NCI-H345 treated with DMSO at 0.1 percent for 48 hours (cell line): ENCODE results near the gene AURKAIP1.

ENCODE experiments used
- DNase-seq: peaks from one replicate; lab custom pipeline; 2025; ENCODE audit not compliant: unreplicated experiment; lab: John Stamatoyannopoulos, UW

The AURKAIP1 gene

GRCh38 chr1:1348420-1349255 lies 26.4 kb downstream of the AURKAIP1 start:
- no peak for DNase-seq

DNA sequence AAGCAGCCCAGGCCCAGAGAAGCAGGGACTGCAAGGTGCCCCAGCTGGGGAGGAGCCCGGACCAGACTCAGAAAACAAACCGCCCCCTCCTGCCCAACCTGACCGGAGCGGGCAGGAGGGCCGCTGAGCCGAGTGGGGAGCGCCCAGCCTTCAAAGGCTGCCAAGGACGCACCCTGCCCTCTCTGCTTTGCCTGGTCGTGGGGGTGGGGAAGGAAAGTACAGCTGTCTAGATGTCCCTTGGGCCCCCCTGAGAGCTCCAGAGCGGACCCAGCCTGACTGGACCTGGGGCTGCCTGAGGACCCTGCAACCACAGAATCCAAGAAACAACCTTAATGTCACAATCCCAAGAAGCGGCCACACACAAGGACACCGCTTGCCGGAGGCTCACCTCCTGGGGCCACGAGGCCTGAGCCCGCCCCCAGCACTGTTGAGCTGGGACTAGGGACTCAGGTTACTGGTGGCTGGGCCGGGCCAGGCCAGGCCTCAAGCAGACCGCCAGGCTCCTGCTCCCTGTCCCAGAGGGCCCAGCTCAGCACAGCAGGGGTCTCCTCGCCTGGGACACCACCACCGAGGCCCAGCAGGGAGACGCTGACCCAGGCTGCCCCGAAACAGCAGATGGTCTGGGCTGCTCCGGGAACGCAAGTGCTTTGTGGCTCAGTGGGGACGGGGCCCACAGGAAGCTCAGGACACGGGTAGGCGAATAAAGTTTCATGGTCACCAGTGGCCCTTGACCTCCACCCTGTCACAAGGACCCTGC lies 27.2 kb downstream of the AURKAIP1 start:
- DNase-seq: no peak

GRCh38 chr1:1347026-1347595 lies 27.9 kb downstream of the AURKAIP1 start:
- DNase-seq: no peak

GRCh38 chr1:1346501-1346890 lies 28.5 kb downstream of the AURKAIP1 start:
- no peak for DNase-seq

DNA sequence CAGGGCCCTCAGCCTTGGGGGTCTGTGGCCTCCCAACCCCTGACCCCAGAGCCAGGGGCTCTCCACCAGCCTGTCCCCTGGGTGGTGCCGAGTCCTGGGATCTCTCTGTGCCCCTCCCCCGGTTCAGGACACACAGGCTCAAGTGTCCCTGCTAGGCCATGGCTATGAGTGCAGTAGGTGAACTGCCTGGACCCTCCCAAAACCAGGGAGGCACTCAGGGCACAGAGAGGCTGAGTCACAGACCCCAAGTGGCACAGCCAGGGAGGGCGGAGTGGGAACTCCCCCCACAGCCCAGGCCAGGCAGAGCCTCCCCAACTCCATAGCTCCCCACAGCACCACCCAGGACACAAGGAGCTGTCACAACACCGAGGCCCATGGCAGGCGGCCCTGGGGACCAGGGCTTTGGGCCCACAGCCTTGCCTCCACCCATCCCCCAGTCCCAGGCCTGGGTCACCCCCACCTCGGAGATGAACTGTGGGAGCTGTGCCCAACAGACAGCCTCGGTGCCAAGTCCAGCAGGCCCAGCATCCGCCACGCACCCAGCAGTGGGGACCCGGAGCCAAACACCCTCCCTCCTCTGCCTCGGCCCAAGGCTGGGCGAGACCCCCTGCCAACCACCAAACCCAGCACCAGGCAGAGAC lies 29.0 kb downstream of the AURKAIP1 start:
- no peak for DNase-seq

DNA sequence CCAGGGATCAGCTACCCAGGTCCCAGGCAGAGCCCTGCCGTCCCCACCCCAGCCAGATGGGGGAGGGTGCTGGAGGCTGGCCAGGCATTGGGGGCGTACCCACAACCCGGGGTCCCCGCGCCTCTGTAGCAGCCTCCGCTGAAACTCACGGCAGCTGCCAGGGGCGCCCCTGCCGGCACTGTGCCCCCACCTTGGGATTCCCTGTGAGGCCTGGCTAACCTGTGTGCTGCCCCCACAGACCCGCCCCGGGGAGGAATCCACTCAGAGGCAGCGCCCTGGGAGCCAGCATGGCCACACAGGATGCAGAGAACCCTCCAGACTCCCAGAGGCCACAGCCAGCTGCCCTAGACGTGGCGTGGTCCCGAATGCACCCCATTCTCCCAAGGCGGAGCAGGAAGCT lies 29.6 kb downstream of the AURKAIP1 start:
- DNase-seq: no peak

- no peak for DNase-seq
Observed at GRCh38 chr1:1344655-1345361, 30.2 kb downstream of the AURKAIP1 start.

- DNase-seq: no peak
Observed at GRCh38 chr1:1343811-1344421, 31.1 kb downstream of the AURKAIP1 start.

GRCh38 chr1:1342584-1343115 lies 32.4 kb downstream of the AURKAIP1 start:
- no peak for DNase-seq

DNA sequence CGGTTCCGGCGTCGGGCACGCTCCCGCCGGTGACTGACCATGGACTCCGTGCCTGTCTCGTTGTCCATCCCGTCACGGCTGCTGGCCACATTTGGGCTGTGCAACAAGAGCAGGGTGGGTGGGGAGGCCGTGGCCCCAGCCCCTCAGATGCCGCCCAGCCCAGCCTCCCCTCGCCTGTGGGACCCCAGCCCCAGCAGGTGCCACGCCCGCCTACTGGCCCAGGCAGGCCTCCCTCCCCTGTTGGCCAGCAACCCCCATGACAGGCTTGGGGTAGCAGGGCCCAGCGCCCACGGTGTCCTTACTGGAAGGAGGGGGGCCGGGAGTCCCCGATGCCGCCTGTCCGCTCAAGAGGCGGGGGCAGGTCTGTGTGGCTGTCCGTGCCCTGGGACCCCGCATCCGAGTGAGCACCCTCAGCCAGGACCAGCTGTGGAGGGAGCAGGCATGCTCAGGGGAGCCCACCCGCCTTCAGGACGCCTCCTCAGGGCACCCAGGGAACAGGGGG lies 32.9 kb downstream of the AURKAIP1 start:
- DNase-seq: no peak

GRCh38 chr1:1341549-1342021 lies 33.4 kb downstream of the AURKAIP1 start:
- DNase-seq: no peak

DNA sequence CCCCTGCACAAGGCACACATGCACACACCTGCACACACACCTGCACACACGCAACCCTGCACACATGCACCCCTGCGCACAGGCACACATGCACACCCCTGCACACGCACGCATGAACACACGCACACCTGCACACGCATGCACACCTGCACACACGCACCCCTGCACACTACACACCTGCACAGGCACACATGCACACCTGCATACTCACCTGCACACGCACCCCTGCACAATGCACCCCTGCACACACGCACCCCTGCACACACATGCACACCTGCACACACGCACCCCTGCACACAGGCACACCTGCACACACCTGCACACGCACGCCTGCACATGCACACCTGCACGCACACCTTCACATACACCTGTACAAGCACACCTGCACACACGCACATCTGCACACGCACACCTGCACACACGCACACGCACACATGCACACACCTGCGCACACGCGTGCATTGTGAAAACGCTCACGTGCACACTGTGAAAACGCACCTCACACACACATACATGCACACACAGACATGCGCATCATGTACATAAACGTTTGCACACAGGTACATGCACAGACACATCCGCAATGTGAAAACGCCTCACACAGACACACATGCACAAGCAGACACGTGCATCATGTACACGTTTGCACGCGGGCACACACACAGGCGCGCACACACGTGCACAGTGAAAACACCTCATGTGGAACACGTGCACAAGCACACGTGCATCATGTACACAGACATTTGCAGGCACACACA lies 34.0 kb downstream of the AURKAIP1 start:
- no peak for DNase-seq

DNA sequence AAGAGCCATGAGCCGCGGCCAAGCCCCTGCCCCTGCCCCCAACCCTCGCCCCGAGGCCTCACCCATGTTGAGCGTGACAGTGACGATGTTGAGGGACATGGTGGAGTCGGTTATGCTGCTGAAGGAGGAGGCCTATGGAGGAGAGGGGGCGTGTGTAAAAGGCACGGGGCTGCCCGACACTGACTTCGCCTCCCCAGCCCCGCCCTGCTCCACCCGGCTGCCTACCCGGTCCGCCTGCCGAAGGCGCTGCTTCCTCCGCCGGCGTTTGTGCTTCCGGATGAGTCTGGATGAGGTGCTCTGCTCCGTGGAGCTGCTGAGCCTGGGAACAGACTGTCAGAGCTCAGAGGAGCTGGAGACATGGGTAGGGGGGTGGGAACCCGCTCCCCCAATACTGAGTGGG lies 34.8 kb downstream of the AURKAIP1 start:
- no peak for DNase-seq

- DNase-seq: no peak
Observed at GRCh38 chr1:1338278-1338677, 36.7 kb downstream of the AURKAIP1 start.

DNA sequence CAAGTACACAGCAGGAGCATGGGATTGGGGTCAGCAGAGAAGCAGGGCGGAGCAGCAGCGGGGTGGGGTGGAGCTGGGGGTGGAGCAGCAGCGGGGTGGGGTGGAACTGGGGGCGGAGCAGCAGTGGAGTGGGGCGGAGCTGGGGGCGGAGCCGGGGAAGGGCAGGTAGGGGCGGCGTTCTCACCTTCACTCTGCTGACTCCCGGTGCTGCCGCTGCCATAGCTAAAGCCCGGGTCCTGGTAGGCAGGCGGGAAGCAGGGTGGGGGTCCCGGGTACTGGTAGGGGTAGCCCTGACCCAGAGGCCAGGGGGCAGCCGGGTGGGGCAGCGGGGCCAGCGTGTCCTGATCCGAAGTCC lies 37.2 kb downstream of the AURKAIP1 start:
- DNase-seq: no peak

DNA sequence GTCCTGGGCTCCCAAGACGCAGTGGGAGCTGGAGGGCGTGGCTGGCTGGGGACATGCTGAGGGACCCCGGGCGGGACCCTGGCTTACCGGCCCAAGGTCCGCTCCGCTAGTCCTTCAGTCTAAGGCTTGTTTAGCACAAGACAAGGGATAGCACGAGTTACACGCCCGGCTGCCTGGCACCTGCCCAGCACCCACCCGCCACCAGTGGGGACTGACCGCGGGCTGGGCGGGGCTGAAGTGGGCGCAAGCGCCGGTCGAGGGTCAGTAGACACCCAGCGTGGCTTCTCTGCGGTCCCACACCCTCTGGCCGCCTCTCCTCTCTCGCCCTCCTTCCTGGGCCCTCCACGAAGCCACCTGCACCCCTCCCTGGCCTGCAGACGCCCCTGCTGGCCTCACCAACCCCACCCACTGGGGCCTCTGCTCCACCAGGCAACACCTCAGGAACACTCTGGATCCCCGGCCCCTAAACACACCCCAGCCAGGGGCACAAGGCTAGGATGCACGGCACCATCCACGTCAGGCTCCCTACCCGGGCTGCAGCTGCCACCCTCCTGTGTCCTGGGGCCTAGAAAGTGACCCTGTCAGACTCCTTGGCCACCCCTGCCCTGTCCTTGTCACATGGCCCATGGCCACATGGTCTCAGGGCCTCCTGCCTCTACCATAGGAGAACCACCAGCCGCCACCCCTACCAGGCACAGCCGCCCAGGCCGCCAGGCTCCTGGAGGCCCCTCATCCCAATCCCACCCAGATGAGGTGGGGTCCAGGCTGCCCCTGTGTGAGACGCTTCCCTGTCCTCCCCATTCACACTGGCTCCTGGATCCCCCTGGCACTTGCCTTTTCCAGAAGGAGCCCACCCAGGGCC lies 37.8 kb downstream of the AURKAIP1 start:
- DNase-seq: no peak

- no peak for DNase-seq
Observed at GRCh38 chr1:1336446-1336845, 38.6 kb downstream of the AURKAIP1 start.

DNA sequence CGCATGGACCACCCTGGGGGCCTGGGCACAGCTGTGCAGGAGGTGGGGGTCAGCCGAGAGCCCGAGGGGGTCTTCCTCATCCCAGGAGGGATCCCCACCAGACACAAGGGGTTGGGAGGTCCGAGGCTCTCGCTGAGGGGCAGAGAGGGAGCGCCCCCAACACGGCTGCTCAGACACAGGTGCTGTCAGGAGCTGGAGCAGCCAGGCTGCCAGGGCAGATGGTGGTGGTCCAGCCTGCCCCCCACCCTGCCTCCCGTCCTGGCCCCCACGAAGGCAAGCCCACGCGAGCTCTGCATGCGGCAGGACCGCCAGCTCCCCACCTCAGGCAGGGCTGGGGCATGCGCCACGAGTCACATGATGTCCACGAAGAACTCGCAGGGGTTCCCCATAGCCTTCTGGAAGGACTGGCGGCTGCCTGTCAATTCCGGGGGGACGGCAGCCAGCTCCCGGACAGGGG lies 39.2 kb downstream of the AURKAIP1 start:
- no peak for DNase-seq
